Hematopoietic multipotent progenitor cell treated with erythropoietin and hydrocortisone succinate and interleukin-3 and kit ligand, for 17 days (in vitro differentiated cells): ENCODE results near the gene ABHD5.

Experiments
- DNase-seq: peaks from one replicate; pipeline ENCODE4 v3.0.0-alpha.2; 2015; ENCODE audit warnings: low spot score

ABHD5 gene

GRCh38 chr3:43723121-43723734, 32.5 kb downstream of the ABHD5 start:
- no peak for DNase-seq

DNA sequence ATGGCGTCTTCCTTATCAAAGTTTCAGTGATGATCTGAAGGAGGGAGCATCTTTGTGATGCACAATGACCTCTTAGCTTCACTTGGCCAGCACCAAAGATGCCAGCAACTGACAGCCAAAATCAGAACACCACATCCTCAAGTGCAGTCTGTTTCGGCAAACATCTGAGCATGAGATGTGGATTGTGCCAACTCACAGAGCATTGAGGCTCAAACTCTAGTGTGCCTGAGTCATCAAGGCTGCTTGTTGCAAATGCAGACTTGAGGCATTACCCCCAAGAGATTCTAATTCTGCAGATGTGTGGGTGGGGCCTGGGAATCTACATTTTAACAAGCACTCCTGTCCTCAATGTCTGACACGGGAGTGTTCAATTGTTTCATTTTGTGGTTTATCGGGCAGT, 35.8 kb downstream of the ABHD5 start:
- DNase-seq: no peak

GRCh38 chr3:43727930-43728329, 37.2 kb downstream of the ABHD5 start:
- DNase-seq: no peak

GRCh38 chr3:43728476-43728875, 37.7 kb downstream of the ABHD5 start:
- no peak for DNase-seq

DNA sequence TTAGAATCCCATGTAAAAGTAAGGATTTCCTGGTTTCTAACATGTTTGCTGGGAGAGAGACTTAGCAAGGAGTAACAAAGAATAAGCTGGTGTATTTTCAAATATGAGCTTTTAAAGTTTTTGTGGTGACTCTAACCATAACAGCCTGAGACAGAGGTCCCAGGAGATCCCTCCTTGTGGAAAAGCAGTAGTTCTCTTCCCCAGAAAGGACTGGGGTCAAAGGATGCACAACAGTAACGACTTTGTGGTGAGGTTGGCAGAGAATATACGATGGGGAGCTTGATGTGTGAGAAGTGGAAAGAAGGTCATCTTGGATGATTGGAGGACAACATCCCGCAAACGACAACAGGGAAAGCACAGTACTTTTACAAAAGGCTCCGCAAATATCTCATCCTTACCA, 38.2 kb downstream of the ABHD5 start:
- DNase-seq: no peak

DNA sequence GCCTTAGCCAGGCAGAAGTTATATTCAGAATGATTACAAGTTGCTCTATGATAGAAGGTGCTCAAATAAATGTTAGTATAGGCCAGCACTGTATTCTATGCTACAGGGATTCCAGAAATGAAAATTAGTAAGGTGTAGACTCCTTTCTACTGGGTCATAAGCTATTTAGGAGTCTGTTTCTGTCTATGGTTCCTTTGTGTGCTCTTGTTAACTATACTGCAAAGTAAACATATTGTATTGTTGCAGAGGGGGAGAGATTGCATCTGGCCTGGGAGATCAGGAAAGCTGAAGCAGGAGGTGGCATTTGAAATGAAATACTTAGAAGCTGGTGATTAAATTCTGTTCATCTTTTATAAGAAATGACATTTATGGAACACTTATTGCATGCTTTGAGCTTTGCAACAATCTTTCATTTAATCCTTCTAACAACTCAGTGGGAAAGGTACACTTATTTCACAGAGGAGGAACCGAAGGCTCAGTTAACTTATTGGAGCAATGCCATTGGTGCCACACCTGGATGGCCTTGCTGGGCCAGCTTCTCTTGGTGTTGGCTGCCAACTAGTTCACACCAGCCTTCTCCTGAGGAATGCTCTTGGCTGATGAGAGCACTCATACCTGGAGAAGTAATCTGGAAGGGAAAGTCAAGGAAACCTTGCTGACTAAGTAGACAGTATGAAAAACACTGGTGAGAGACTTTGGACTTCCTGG, 39.1 kb downstream of the ABHD5 start:
- DNase-seq: no peak

GRCh38 chr3:43732747-43733425, 42.1 kb downstream of the ABHD5 start:
- no peak for DNase-seq

- DNase-seq: no peak
Observed at GRCh38 chr3:43733459-43734384, 43.0 kb downstream of the ABHD5 start.

GRCh38 chr3:43734685-43735084, 43.9 kb downstream of the ABHD5 start:
- DNase-seq: no peak

GRCh38 chr3:43735618-43736017, 44.9 kb downstream of the ABHD5 start:
- no peak for DNase-seq

DNA sequence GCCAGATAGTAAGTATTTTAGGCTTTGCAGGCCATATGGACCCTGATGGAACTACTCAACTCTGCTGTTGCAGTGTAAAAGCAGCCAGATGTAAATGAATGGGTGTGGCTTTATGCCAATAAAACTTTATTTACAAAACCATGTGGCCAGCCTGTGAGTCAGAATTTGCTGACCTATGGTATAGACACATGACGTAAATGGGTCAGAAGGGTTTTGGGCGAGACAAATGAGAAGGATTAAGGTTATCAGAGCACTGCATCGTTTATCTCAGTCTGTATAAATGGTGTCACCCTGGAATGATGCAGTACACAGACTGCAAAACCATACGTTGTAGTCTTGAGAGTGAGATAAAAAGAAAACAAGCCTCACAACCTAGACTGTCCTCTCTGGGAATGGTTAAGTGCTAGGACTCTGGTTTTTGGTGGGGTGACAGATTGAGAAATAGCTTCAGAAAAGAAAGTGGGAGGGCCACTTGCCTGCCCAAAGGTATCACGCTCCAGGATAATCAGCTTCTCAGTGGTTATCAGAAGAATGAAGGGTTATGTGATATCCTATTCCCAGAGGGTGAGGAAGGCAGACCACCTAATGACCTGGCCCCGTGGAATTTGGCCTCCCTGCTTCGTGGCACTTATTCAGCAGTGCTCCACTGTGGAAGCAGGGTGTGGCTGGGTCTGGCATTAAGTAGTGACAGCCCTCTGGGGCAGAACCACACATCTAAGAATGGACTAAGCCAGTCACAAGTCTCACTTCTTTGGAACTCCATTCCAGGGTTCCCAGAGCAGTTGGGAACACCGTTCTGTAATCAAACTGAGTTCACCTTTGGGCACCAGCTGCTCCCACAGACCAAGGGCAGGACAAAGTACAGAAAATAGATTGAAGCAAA, 46.1 kb downstream of the ABHD5 start:
- DNase-seq: no peak

DNA sequence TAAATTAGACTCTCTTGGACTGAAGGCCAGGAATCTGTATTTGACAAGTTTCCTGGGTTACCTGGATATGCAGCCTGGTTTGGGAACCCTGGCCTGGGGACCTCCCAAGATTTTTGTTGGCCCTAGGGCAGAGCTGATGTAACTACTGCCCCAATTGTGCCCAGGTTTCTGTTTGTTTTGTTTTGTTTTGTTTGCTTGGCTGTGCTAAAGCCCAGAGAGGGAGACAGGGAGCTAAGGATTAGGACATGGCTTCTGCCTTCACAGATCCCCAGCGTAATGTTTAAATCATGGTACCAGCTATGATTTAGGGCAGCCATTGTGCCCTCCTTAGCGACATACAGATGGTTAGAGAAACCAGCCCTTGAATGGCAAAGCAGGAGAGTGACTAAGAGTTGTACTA, 47.6 kb downstream of the ABHD5 start:
- no peak for DNase-seq

DNA sequence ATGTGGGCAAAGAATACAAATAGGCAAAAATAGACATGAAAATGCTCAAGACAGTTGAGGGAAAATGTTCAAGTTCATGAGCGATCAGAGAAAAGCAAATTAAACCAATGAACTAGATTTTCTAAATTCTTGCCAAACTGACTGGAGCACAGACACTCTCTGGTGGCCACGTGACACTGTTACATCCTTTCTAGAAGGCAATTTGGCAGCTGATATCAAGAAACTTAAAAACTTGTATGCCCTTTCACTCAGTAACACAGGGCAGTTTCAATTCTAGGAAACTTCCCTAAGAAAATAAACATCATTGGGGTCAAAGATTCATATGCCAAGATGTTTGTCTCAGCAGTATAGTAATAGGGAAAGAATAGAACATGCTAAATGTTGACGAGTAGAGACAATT, 52.2 kb downstream of the ABHD5 start:
- DNase-seq: peak; percentile 16

- no peak for DNase-seq
Observed at GRCh38 chr3:43747641-43748040, 56.9 kb downstream of the ABHD5 start.

DNA sequence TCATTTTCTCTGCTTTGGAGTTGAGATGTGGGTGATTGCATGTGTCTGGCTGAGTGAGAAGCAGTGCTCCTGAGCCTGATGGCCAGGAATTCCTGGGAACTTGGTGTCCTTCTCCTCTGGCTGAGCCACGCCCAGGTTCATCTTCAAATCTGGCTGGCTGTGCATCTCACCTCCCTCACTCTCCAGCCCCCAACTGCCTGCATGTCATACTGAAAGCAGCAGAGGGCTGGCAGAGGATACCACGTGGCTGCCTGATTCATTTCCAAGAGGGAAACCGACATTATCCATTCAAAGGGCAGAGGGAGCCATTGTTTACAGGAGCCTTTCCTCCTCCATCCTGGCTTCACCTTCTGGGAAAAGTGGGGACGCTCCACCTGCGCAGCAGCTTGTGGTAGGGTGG, 57.4 kb downstream of the ABHD5 start:
- no peak for DNase-seq

DNA sequence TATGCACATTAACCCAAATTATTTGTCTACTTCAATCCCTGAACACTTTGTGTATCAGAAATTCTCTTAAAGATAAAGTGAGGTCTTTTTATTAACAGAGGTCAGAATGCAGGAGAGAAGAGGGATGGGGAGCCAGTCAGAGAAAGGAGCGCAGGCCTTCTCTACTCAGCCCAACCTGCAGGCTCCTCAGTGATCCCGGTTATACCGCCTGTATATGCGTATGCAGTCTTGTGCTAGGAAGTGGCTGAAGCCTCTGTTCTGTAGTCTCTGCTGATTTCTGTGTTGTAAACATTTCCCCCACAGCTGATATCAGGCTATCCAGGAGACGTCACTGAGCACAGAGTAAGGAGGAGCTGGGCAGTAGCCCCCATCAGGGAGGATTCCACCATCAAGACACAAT, 57.9 kb downstream of the ABHD5 start:
- no peak for DNase-seq

- DNase-seq: no peak
Observed at GRCh38 chr3:43752905-43753304, 62.2 kb downstream of the ABHD5 start.

GRCh38 chr3:43753741-43754715, 63.3 kb downstream of the ABHD5 start:
- no peak for DNase-seq

- no peak for DNase-seq
Observed at GRCh38 chr3:43755516-43756200, 64.9 kb downstream of the ABHD5 start.
